ENCODE measurements around the gene RAD51B.

- TF ChIP-seq EZH2 (IDR thresholded peaks at IDR 0.05; ENCODE audit: low read depth) (no peak), CTCF (conservative IDR thresholded peaks at IDR 0.05) (no peak)
Measured at GRCh38 chr14:68645371-68645770, 825.8 kb downstream of the RAD51B start.
